A673 (cell line): ENCODE data around the gene TCERG1L. TPM values are rescaled to one million over a fixed set of nuclear protein-coding genes. Genes with fewer than 3 reads are reported as not detected.

Source experiments
- BruUV-seq: library from RNA; stranded (reverse); fragments of 400-500 nt; replicated peaks from 2 replicates; lab custom pipeline; 2021; lab: Mats Ljungman, UMichigan
- CTCF ChIA-PET: fragments of 300-600 bp; sonication (Branson Sonifier 250); formaldehyde crosslinking; loops from one replicate; lab custom pipeline; 2022; ENCODE audit warnings: antibody characterized with exemption; lab: Charles Lee
- POLR2A ChIA-PET: fragments of 300-600 bp; sonication (Branson Sonifier 250); formaldehyde crosslinking; loops from one replicate; lab custom pipeline; 2022; ENCODE audit warnings: antibody characterized with exemption; ENCODE audit not compliant: low non-redundant PET; lab: Charles Lee
- DNase-seq: peaks from one replicate; pipeline ENCODE4 v3.0.0-alpha.2; 2015; ENCODE audit warnings: low spot score
- H3K27ac ChIP-seq: fragments of 200-600 bp; sonication (generic); 2 replicates; pipeline ENCODE4 v1.5.1; 2016; ENCODE audit warnings: mixed run types, low read depth, mild to moderate bottlenecking, mixed read lengths, antibody characterized with exemption, low read length; ENCODE audit not compliant: poor library complexity, severe bottlenecking
- H3K27me3 ChIP-seq: fragments of 200-600 bp; sonication (generic); replicated peaks from 2 replicates; pipeline ENCODE4 v1.6.1; 2017; ENCODE audit warnings: mixed run types, low read depth, mild to moderate bottlenecking, mixed read lengths, antibody characterized with exemption, low read length; ENCODE audit not compliant: insufficient read depth, poor library complexity
- H3K36me3 ChIP-seq: fragments of 200-600 bp; sonication (generic); 2 replicates; pipeline ENCODE4 v1.6.1; 2016; ENCODE audit warnings: mixed run types, mild to moderate bottlenecking, mixed read lengths, antibody characterized with exemption, low read length; ENCODE audit not compliant: insufficient read depth, poor library complexity, severe bottlenecking
- H3K4me1 ChIP-seq: fragments of 200-600 bp; sonication (generic); 2 replicates; pipeline ENCODE4 v1.6.1; 2017; ENCODE audit warnings: mixed run types, mild to moderate bottlenecking, mixed read lengths, antibody characterized with exemption, low read length; ENCODE audit not compliant: insufficient read depth, poor library complexity, severe bottlenecking
- H3K4me3 ChIP-seq: fragments of 200-600 bp; sonication (generic); 2 replicates; pipeline ENCODE4 v1.5.1; 2016; ENCODE audit warnings: low read depth, mixed run types, mild to moderate bottlenecking, mixed read lengths, low read length; ENCODE audit not compliant: poor library complexity, severe bottlenecking
- H3K9me3 ChIP-seq: fragments of 200-600 bp; sonication (generic); 2 replicates; pipeline ENCODE4 v1.6.1; 2016; ENCODE audit warnings: mixed run types, low read depth, mild to moderate bottlenecking, mixed read lengths, antibody characterized with exemption, low read length; ENCODE audit not compliant: poor library complexity, severe bottlenecking
- CTCF ChIP-seq: fragments of 300-800, 200-600 bp; sonication (generic); conservative IDR thresholded peaks from 2 replicates; pipeline ENCODE4 v1.5.1; 2017; ENCODE audit warnings: low read depth, mild to moderate bottlenecking, antibody characterized with exemption, low read length, moderate library complexity, mixed read lengths
- EZH2 ChIP-seq: fragments of 200-600 bp; sonication (generic); IDR thresholded peaks from 2 replicates; pipeline ENCODE4 v1.6.1; 2017; ENCODE audit warnings: borderline replicate concordance, low read depth, mild to moderate bottlenecking, mixed read lengths, antibody characterized with exemption, low read length; ENCODE audit not compliant: poor library complexity, severe bottlenecking
- intact Hi-C: fragments of 100-400 bp; cut with micrococcal nuclease; formaldehyde crosslinking; loops from one replicate; pipeline ENCODE4 v1.10.0; 2022; ENCODE audit not compliant: unreplicated experiment
- total RNA-seq: library from RNA; stranded (reverse); gene quantifications from 2 replicates; pipeline ENCODE4 v1.2.3, GENCODE V29; 2021

TCERG1L gene
- total RNA-seq, 1 experiment from 2014 or later: 16.3 TPM

GRCh38 chr10:131258256-131258655 lies 53.3 kb downstream of the TCERG1L start:
- no peak for DNase-seq
- Histone ChIP-seq H3K36me3 (no peaks in the 10 kb centered on the region), H3K27me3 (no peaks in the 10 kb centered on the region), H3K27ac (no peak overlapping the region), H3K9me3 (no peaks in the 10 kb centered on the region), H3K4me3 (no peak overlapping the region), H3K4me1 (no peaks in the 10 kb centered on the region)
- TF ChIP-seq EZH2 (no peak), CTCF (no peak)
- CTCF ChIA-PET: no interaction called here
- intact Hi-C loops: no loop called here
- BruUV-seq: no TSS peak
- POLR2A ChIA-PET: no interaction called here

- intact Hi-C loops: no loop called here
- Histone ChIP-seq H3K9me3 (no peaks in the 10 kb centered on the region), H3K27ac (no peak overlapping the region), H3K4me1 (no peaks in the 10 kb centered on the region), H3K27me3 (no peaks in the 10 kb centered on the region), H3K36me3 (no peaks in the 10 kb centered on the region), H3K4me3 (no peak overlapping the region)
- no TSS peak for BruUV-seq
- no peak for DNase-seq
- ChIA-PET CTCF (no interaction called here), POLR2A (no interaction called here)
- TF ChIP-seq CTCF: no peak
- no peak for TF ChIP-seq EZH2
Observed at GRCh38 chr10:131257027-131257426, 54.5 kb downstream of the TCERG1L start.

- intact Hi-C loops: no loop called here
- Histone ChIP-seq H3K4me3 (no peak overlapping the region), H3K36me3 (no peaks in the 10 kb centered on the region), H3K27ac (no peak overlapping the region), H3K9me3 (no peaks in the 10 kb centered on the region), H3K27me3 (no peaks in the 10 kb centered on the region), H3K4me1 (no peaks in the 10 kb centered on the region)
- no TSS peak for BruUV-seq
- no peak for TF ChIP-seq EZH2
- DNase-seq: no peak
- CTCF ChIA-PET: no interaction called here
- POLR2A ChIA-PET: no interaction called here
Observed at GRCh38 chr10:131254859-131255252, 56.7 kb downstream of the TCERG1L start.
